Fibroblast of villous mesenchyme (primary cell): Measurements from ENCODE around the gene PRR11. TPM values are rescaled to one million over a fixed set of nuclear protein-coding genes. Genes with fewer than 3 reads are reported as not detected.
"Not testable (repeated sequence)": the region's sequence is repeated elsewhere in the genome, so short reads cannot be mapped to it uniquely, and the experiment has no call there.

ENCODE experiments used
- DNase-seq: peaks from one replicate; pipeline ENCODE4 v3.0.0-alpha.2; 2010; ENCODE audit warnings: low read depth
- H3K4me3 ChIP-seq: 2 replicates; pipeline ENCODE4 v1.5.1; 2011; ENCODE audit warnings: low read depth, mild to moderate bottlenecking, low read length
- CTCF ChIP-seq: IDR thresholded peaks from 2 replicates; pipeline ENCODE4 v1.5.1; 2012; ENCODE audit warnings: low read depth, mild to moderate bottlenecking, low read length; ENCODE audit not compliant: insufficient read depth
- total RNA-seq: library from RNA; depleted of rRNA; stranded (reverse); fragments of >200 nt; gene quantifications from 2 replicates; pipeline ENCODE4 v1.2.3, GENCODE V29; 2012

Gene PRR11
- total RNA-seq, 1 donor: 11.2 TPM

DNA sequence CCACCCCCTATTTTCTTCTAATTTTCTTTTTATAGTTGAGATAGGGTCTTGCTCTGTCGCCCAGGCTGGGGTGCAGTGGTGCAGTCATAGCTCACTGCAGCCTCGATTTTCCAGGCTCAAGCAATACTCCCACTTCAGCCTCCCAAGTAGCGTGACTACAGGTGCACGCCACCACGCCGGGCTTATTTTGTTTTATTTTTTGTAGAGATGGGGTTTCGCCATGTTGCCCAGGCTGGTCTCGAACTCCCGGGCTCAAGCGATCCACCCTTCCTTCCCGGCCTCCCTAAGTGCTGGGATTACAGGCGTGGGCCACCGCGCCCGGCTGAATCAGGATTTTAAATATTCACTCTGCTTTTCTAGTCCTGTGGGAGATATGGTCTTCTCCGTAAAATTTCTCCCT, 63.8 kb downstream of the PRR11 start:
- H3K4me3 ChIP-seq: no peak overlapping the region
- no peak for TF ChIP-seq CTCF
- DNase-seq: no peak

DNA sequence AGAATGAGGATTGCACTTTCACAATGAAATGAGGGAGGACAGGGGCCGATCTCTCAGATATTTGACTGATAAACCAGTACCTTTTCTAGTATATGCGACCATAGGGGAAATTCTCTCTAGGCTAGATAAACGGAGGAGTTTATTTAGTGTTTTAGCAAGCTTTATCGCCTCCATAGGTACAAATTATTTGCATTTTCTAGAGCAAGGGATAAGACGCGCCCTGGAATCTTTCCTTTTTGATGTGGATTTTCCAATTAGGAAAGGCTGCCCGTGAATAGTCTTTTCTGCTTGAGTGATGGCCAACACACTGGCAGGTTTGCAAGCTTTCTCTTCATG, 64.4 kb downstream of the PRR11 start:
- no peak for DNase-seq
- H3K4me3 ChIP-seq: peak overlapping the region; percentile 66
- TF ChIP-seq CTCF: no peak

- peak within 1 kb of the TSS; percentile 66 for H3K4me3 ChIP-seq
These were observed 65.0 kb downstream of the PRR11 start, which contains the start of gene GDPD1 for GRCh38 chr17:59220328-59221158. TSS of gene GDPD1 (plus strand) at chr17:59220511. CDS start at chr17:59220610, 99 bp downstream.

DNA sequence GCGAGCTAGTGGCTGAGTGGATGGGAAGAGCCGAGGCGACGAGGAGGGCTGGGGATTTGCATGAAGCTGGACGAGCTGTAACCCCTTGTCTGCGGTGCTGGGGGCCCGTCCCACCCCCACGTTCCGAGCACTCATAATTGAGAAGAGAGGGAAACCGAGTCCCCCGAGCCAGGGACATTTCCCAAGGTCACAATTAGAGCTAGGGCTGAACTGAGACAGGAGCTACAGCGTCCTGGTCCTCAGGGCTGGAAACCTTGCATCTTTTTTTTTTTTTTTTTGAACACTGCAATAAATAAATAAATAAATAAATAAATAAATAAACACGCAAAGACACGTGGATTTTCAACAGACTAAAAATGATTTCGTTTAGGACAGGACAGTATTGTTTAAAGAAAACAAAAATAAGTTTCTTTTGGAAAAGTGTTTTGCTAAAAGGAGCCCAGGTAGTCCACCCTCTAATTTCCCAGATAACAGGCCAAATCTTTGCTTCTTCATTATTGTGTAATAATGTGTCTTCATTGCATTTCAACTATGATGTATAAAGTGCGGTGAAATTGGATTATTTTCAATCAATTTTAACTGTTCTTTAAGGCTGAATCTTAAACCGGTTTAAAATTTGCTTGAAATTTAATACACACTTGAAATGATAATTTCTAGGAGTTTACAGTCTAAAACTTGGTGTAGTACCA, 65.8 kb downstream of the PRR11 start:
- no peak for TF ChIP-seq CTCF
- H3K4me3 ChIP-seq: peak overlapping the region; percentile 66
- DNase-seq: no peak

More at GRCh38 chr17:59220328-59221158, 65.0 kb downstream of the PRR11 start, which contains the start of gene GDPD1:
- TF ChIP-seq CTCF: peak; percentile 59
- peak; percentile 91 for DNase-seq

DNA sequence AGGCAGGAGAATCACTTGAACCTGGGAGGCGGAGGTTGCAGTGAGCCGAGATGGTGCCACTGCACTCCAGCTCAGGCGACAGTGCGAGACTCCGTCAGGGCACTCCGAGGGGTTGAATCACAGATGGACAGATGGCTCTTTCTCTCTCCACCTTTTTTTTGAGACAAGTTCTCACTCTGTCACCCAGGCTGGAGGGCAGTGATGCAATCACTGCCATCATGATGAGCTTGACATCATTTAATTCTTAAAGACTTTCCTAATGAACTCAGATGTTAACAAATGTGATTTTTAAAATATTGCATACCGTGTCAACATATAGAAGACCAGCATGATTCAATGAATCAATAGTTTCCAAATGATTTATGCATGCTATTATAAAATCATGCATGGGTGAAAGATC, 68.3 kb downstream of the PRR11 start:
- H3K4me3 ChIP-seq: no peak overlapping the region
- no peak for TF ChIP-seq CTCF
- no peak for DNase-seq

- DNase-seq, H3K4me3 ChIP-seq: not testable (repeated sequence)
These were observed 73.0 kb downstream of the PRR11 start for GRCh38 chr17:59228588-59228987.

GRCh38 chr17:59230764-59231163, 75.2 kb downstream of the PRR11 start:
- DNase-seq: no peak
- TF ChIP-seq CTCF: no peak

More at GRCh38 chr17:59230764-59231163, 75.2 kb downstream of the PRR11 start:
- H3K4me3 ChIP-seq: no peak overlapping the region
